Gastroesophageal sphincter (tissue), 4 donors: ENCODE results near the gene BRPF3. TPM values are rescaled to one million over a fixed set of nuclear protein-coding genes. Genes with fewer than 3 reads are reported as not detected.

Experiments
- ATAC-seq: fragments of 150-250 bp; one replicate; pipeline ENCODE4 v1.9.1; 2016; ENCODE audit warnings: mild to moderate bottlenecking, moderate library complexity
- H3K27ac ChIP-seq, 4 donors: fragments of 200-600 bp; sonication (generic) in 3 of 4; 1 replicate in 3 of 4; 2 replicates in 1 of 4; pipeline ENCODE4 v1.5.1; 2016 to 2019
- H3K27me3 ChIP-seq: fragments of 200-600 bp; sonication (generic); one replicate; pipeline ENCODE4 v1.5.1; 2019
- H3K36me3 ChIP-seq, 2 donors: fragments of 200-600 bp; sonication (generic); one replicate each; pipeline ENCODE4 v1.5.1; 2019; ENCODE audit warnings: control low read depth in 1 of 2
- H3K4me1 ChIP-seq, 3 donors: fragments of 200-600 bp; sonication (generic); 1 replicate in 2 of 3; 2 replicates in 1 of 3; pipeline ENCODE4 v1.5.1; 2016 to 2019; ENCODE audit warnings: control low read depth in 2 of 3
- H3K4me3 ChIP-seq, 2 donors: fragments of 200-600 bp; sonication (generic); one replicate each; pipeline ENCODE4 v1.5.1; 2019; ENCODE audit warnings: mild to moderate bottlenecking in 1 of 2, moderate library complexity in 1 of 2
- H3K9me3 ChIP-seq, 3 donors: fragments of 200-600 bp; sonication (generic); one replicate each; pipeline ENCODE4 v1.5.1; 2017 to 2019; ENCODE audit warnings: control low read depth in 2 of 3
- EP300 ChIP-seq: sonication (generic); formaldehyde crosslinking; IDR thresholded peaks from one replicate; pipeline ENCODE4 v1.6.1; 2017; ENCODE audit warnings: antibody characterized with exemption, mild to moderate bottlenecking
- POLR2A ChIP-seq, 2 donors: fragments of 450-650 bp; IDR thresholded peaks; one replicate each; pipeline ENCODE4 v1.6.1; 2017; ENCODE audit warnings: antibody characterized with exemption in 2 of 2, mild to moderate bottlenecking in 2 of 2, moderate library complexity in 1 of 2
- POLR2AphosphoS5 ChIP-seq: sonication (generic); formaldehyde crosslinking; IDR thresholded peaks from one replicate; pipeline ENCODE4 v1.6.1; 2017; ENCODE audit warnings: antibody characterized with exemption
- WGBS, 2 donors: methylation state at CpG; one replicate each; pipeline ENCODE4 v1.1.5; 2018; ENCODE audit warnings: low coverage in 1 of 2; 5-methylcytosine and 5-hydroxymethylcytosine counted together
- total RNA-seq, 4 donors: library from RNA; depleted of rRNA; stranded (reverse); fragments of >200 nt; gene quantifications; one replicate each; pipeline ENCODE4 v1.1.0, GENCODE V29; 2016
- TF ChIP-seq, protein P1 (sequence below), 4 experiments: fragments of 200-600 bp in 2 of 4; fragments of 450-650 bp in 2 of 4; sonication (generic) in 1 of 4; IDR thresholded peaks; one replicate each; pipeline ENCODE4 v1.5.1; 2017 to 2019; ENCODE audit warnings: antibody characterized with exemption in 4 of 4, mild to moderate bottlenecking in 2 of 4, moderate library complexity in 2 of 4

BRPF3 gene
- total RNA-seq, 4 donors from 2014 or later = 19.0 to 36.7 (median 20.4) TPM

- no peak overlapping the region for H3K27ac ChIP-seq
- H3K4me3 ChIP-seq = no peak overlapping the region
- ATAC-seq = no peak
- peaks cover 0 to under 1% (median 0%) of the 10 kb centered on the region in 3 donors for H3K4me1 ChIP-seq
- TF ChIP-seq POLR2AphosphoS5 (no peak), EP300 (no peak), POLR2A (IDR thresholded peaks at IDR 0.05) (no peak)
- TF ChIP-seq, protein P1, sequence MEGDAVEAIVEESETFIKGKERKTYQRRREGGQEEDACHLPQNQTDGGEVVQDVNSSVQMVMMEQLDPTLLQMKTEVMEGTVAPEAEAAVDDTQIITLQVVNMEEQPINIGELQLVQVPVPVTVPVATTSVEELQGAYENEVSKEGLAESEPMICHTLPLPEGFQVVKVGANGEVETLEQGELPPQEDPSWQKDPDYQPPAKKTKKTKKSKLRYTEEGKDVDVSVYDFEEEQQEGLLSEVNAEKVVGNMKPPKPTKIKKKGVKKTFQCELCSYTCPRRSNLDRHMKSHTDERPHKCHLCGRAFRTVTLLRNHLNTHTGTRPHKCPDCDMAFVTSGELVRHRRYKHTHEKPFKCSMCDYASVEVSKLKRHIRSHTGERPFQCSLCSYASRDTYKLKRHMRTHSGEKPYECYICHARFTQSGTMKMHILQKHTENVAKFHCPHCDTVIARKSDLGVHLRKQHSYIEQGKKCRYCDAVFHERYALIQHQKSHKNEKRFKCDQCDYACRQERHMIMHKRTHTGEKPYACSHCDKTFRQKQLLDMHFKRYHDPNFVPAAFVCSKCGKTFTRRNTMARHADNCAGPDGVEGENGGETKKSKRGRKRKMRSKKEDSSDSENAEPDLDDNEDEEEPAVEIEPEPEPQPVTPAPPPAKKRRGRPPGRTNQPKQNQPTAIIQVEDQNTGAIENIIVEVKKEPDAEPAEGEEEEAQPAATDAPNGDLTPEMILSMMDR (IDR thresholded peaks at IDR 0.05) = no peak
- no peaks in the 10 kb centered on the region for H3K9me3 ChIP-seq
- no peaks in the 10 kb centered on the region for H3K36me3 ChIP-seq
- 71 to 74% methylated on average over 13 to 15 of the region's 15 CpGs for WGBS, 2 donors
- peaks cover 49% of the 10 kb centered on the region for H3K27me3 ChIP-seq
Observed at GRCh38 chr6:36273802-36274514, 77.4 kb downstream of the BRPF3 start.

DNA sequence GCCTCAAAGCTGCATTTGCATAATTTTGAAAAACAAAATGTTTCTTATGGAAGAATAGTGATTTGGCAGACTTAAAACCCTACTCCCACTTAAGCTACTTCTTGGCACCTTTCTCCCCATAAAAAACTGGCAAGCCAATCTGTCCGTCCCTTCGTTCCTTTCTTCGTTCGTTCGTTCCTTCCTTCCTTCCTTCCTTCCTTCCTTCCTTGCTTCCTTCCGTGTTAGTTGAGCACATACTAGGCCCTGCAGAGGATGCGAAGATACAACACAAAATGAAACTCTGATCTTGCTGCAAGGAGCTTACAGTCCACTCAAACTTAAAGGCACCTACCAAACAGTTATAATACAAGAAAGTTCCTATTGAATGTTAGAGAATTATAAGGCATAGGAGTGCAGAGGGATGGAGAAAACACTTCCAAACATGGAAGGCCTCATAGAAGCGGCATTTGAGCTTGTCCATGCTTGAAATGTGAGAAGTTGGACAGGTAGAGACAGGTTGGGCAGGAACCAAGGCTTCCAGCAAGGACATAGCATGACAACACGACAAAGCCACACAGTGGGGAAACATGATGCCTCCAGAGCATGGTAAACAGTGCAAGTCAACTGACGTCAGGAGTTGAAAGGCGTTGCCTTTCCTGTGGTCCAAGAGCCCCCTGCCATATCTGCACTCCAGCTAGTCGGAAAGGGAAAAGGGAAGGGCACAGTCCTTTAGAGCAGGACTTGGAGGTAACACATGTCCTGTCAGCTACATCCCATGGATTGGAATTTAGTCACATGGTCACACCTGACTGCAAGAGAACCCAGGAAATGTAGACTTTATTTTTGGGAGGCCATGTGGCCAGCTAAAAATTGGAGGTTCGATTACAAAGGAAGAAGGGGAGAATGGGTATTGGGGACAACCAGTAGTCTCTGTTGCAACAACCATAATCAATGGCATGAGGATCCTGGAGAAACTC is 80.3 kb downstream of the BRPF3 start:
- ATAC-seq = no peak
- Histone ChIP-seq H3K27me3 (peaks cover 34% of the 10 kb centered on the region), H3K9me3 (no peaks in the 10 kb centered on the region), H3K4me1 (no peaks in the 10 kb centered on the region), H3K36me3 (no peaks in the 10 kb centered on the region), H3K27ac (no peak overlapping the region), H3K4me3 (no peak overlapping the region)
- WGBS, 2 donors = 79% methylated on average over 9 to 11 of the region's 13 CpGs
- TF ChIP-seq, protein P1 (IDR thresholded peaks at IDR 0.05) = no peak
- TF ChIP-seq POLR2AphosphoS5 (no peak), EP300 (no peak), POLR2A (IDR thresholded peaks at IDR 0.05) (no peak)

- ATAC-seq = no peak
- WGBS, 2 donors = 78 to 88% methylated on average over 1 to 2 of the region's 2 CpGs
- Histone ChIP-seq H3K36me3 (no peaks in the 10 kb centered on the region), H3K27ac (no peak overlapping the region), H3K4me3 (no peak overlapping the region), H3K27me3 (peaks cover 30% of the 10 kb centered on the region), H3K4me1 (no peaks in the 10 kb centered on the region), H3K9me3 (peaks cover 0 to 6% (median 0%) of the 10 kb centered on the region in 3 donors)
- TF ChIP-seq EP300 (no peak), POLR2AphosphoS5 (no peak), POLR2A (IDR thresholded peaks at IDR 0.05) (no peak)
- TF ChIP-seq, protein P1 (IDR thresholded peaks at IDR 0.05) = no peak
Observed at GRCh38 chr6:36277946-36278470, 81.5 kb downstream of the BRPF3 start.

DNA sequence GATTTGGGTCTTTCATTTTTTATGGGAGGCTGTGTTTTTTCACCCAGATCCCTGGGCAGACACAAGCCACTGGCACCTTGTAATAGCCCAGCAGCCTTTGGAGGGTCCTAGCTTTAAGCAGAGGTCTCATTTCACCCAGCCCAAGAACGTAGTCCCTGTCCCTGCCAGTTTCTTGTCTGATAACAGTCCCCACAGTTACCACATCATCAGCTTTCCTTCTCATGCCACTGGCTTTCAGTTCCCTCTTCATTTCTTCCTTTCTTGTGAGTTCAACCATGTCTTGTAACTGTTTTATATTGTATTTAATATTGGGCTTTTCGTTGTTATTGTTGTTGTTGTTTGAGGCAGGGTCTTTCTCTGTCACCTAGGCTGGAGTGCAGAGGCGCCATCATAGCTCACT is 83.9 kb downstream of the BRPF3 start:
- 56 to 66% methylated on average over 2 to 3 of the region's 3 CpGs for WGBS, 2 donors
- TF ChIP-seq, protein P1 (IDR thresholded peaks at IDR 0.05) = no peak
- TF ChIP-seq POLR2A (IDR thresholded peaks at IDR 0.05) (no peak), POLR2AphosphoS5 (no peak)

More for the DNA sequence above, 83.9 kb downstream of the BRPF3 start:
- Histone ChIP-seq H3K9me3 (peaks cover 0 to 12% (median 0%) of the 10 kb centered on the region in 3 donors), H3K4me3 (no peak overlapping the region), H3K36me3 (no peaks in the 10 kb centered on the region), H3K27ac (no peak overlapping the region), H3K27me3 (peaks cover 44% of the 10 kb centered on the region), H3K4me1 (no peaks in the 10 kb centered on the region)
- no peak for ATAC-seq
